ENCODE data around the gene TMEM72.

TMEM72 gene

GRCh38 chr10:44977287-44978212, 66.4 kb downstream of the TMEM72 start:
- DNase-seq (ENCODE audit: low read depth in 2 of 3, low spot score in 1 of 3), result no peak

- DNase-seq (ENCODE audit: low read depth in 2 of 3, low spot score in 1 of 3), result no peak
Measured at GRCh38 chr10:44978213-44978569, 67.1 kb downstream of the TMEM72 start.

- no peak for DNase-seq (ENCODE audit: low read depth in 2 of 3, low spot score in 1 of 3)
Measured at GRCh38 chr10:44978570-44979280, 67.6 kb downstream of the TMEM72 start, which contains the start of gene DEPP1. Gene DEPP1 (minus strand): TSS chr10:44978809. CDS start chr10:44978030, 779 bp downstream.

GRCh38 chr10:44979281-44980191, 68.4 kb downstream of the TMEM72 start:
- DNase-seq (ENCODE audit: low read depth in 2 of 3, low spot score in 1 of 3), result no peak

- no peak for DNase-seq (ENCODE audit: low read depth in 2 of 3, low spot score in 1 of 3)
Measured at GRCh38 chr10:44980309-44981171, 69.4 kb downstream of the TMEM72 start.

- no peak for DNase-seq (ENCODE audit: low read depth in 2 of 3, low spot score in 1 of 3)
Measured at GRCh38 chr10:44981172-44982113, 70.3 kb downstream of the TMEM72 start.

GRCh38 chr10:44982114-44982460, 71.0 kb downstream of the TMEM72 start:
- no peak for DNase-seq (ENCODE audit: low read depth in 2 of 3, low spot score in 1 of 3)

GRCh38 chr10:44982496-44982895, 71.4 kb downstream of the TMEM72 start:
- DNase-seq (ENCODE audit: low read depth in 2 of 3, low spot score in 1 of 3), result no peak

- DNase-seq (ENCODE audit: low read depth in 2 of 3, low spot score in 1 of 3), result no peak
Measured at GRCh38 chr10:44983066-44983894, 72.1 kb downstream of the TMEM72 start.

GRCh38 chr10:44983895-44984278, 72.8 kb downstream of the TMEM72 start:
- no peak for DNase-seq (ENCODE audit: low read depth in 2 of 3, low spot score in 1 of 3)

GRCh38 chr10:44984671-44985101, 73.5 kb downstream of the TMEM72 start:
- no peak for DNase-seq (ENCODE audit: low read depth in 2 of 3, low spot score in 1 of 3)

GRCh38 chr10:44985175-44985681, 74.1 kb downstream of the TMEM72 start:
- no peak for DNase-seq (ENCODE audit: low read depth in 2 of 3, low spot score in 1 of 3)

GRCh38 chr10:44986179-44986578, 75.0 kb downstream of the TMEM72 start:
- no peak for DNase-seq (ENCODE audit: low read depth in 2 of 3, low spot score in 1 of 3)

All from stimulated activated CD4-positive, alpha-beta T cell treated with anti-CD3 and anti-CD28 coated beads, Interleukin-12 subunit alpha, Interleukin-12 subunit beta, amount 100 ng/mL, for 48 hours (primary cell).